Osteoblast (primary cell): ENCODE measurements around the gene UNC13D. TPM values are rescaled to one million over a fixed set of nuclear protein-coding genes. Genes with fewer than 3 reads are reported as not detected.

Experiments used
- DNase-seq: peaks from one replicate; pipeline ENCODE4 v3.0.0; 2011; ENCODE audit warnings: low spot score, mixed read lengths; ENCODE audit not compliant: insufficient read length; ENCODE audit errors: missing footprints
- H2AFZ ChIP-seq: 2 replicates; pipeline ENCODE4 v1.6.0; 2011; ENCODE audit warnings: mild to moderate bottlenecking, low read length
- H3K27ac ChIP-seq: 2 replicates; pipeline ENCODE4 v1.5.1; 2011; ENCODE audit warnings: mild to moderate bottlenecking, low read depth, low read length, moderate library complexity
- H3K27me3 ChIP-seq: 2 replicates; pipeline ENCODE4 v1.6.0; 2012; ENCODE audit warnings: mild to moderate bottlenecking, control low read depth, inconsistent platforms, low read length, moderate library complexity; ENCODE audit not compliant: insufficient read depth
- H3K36me3 ChIP-seq: 2 replicates; pipeline ENCODE4 v1.5.1; 2011; ENCODE audit warnings: mild to moderate bottlenecking, low read length, control low read depth, moderate library complexity; ENCODE audit not compliant: insufficient read depth
- H3K4me1 ChIP-seq: 2 replicates; pipeline ENCODE4 v1.5.1; 2011; ENCODE audit warnings: mild to moderate bottlenecking, low read length, control low read depth, moderate library complexity; ENCODE audit not compliant: insufficient read depth
- H3K4me2 ChIP-seq: 2 replicates; pipeline ENCODE4 v1.6.0; 2011; ENCODE audit warnings: mild to moderate bottlenecking, low read length; ENCODE audit not compliant: insufficient read depth
- H3K4me3 ChIP-seq: fragments of 200-600 bp; sonication (generic); 3 replicates; pipeline ENCODE4 v1.5.1; 2012; ENCODE audit warnings: mild to moderate bottlenecking, low read length, inconsistent platforms; ENCODE audit not compliant: insufficient read depth
- H3K79me2 ChIP-seq: 2 replicates; pipeline ENCODE4 v1.6.0; 2012; ENCODE audit warnings: mild to moderate bottlenecking, low read length, control low read depth, inconsistent platforms; ENCODE audit not compliant: insufficient read depth
- H3K9me3 ChIP-seq: 2 replicates; pipeline ENCODE4 v1.5.1; 2011; ENCODE audit warnings: low read depth, low read length, control low read depth
- H4K20me1 ChIP-seq: 2 replicates; pipeline ENCODE4 v1.6.0; 2012; ENCODE audit warnings: mild to moderate bottlenecking, low read length, control low read depth; ENCODE audit not compliant: insufficient read depth
- total RNA-seq: library from RNA; depleted of rRNA; stranded (reverse); fragments of >200 nt; gene quantifications from 2 replicates; pipeline ENCODE4 v1.2.3, GENCODE V29; 2012
- TF ChIP-seq, protein P1 (sequence below): IDR thresholded peaks from 2 replicates; pipeline ENCODE4 v1.5.1; 2011; ENCODE audit warnings: mild to moderate bottlenecking, low read depth, low read length, moderate library complexity; ENCODE audit errors: extremely low read depth

UNC13D gene
- total RNA-seq, 1 donor, result 1.1 TPM

DNA sequence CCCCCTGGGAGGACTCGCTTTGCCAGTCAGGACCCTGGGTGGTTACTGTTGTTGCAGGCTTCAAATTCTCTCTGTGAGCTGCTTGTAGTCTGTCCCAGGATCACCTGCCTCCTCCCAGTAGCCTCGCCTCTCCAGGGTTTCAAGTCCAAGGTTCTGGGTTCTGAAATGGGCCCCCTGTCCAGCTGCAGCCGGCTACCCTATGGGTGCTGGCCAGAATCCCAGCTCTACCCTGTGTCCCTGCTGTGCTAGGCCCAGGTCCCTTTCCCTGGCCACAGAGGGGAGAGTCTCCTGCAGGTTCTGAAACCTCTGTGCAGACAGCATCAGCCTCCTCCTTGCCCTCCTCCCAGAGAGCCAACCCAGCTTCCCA is 21.4 kb downstream of the UNC13D start:
- Histone ChIP-seq H3K27me3 (no peaks in the 10 kb centered on the region), H3K4me3 (no peak overlapping the region), H3K4me1 (peaks cover 9% of the 10 kb centered on the region), H3K79me2 (no peaks in the 10 kb centered on the region), H4K20me1 (no peaks in the 10 kb centered on the region), H3K27ac (no peak overlapping the region), H3K36me3 (peaks cover 30% of the 10 kb centered on the region), H3K4me2 (no peak overlapping the region), H3K9me3 (no peaks in the 10 kb centered on the region), H2AFZ (no peak overlapping the region)
- TF ChIP-seq, protein P1, sequence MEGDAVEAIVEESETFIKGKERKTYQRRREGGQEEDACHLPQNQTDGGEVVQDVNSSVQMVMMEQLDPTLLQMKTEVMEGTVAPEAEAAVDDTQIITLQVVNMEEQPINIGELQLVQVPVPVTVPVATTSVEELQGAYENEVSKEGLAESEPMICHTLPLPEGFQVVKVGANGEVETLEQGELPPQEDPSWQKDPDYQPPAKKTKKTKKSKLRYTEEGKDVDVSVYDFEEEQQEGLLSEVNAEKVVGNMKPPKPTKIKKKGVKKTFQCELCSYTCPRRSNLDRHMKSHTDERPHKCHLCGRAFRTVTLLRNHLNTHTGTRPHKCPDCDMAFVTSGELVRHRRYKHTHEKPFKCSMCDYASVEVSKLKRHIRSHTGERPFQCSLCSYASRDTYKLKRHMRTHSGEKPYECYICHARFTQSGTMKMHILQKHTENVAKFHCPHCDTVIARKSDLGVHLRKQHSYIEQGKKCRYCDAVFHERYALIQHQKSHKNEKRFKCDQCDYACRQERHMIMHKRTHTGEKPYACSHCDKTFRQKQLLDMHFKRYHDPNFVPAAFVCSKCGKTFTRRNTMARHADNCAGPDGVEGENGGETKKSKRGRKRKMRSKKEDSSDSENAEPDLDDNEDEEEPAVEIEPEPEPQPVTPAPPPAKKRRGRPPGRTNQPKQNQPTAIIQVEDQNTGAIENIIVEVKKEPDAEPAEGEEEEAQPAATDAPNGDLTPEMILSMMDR, result no peak
- DNase-seq, result peak; percentile 44

DNA sequence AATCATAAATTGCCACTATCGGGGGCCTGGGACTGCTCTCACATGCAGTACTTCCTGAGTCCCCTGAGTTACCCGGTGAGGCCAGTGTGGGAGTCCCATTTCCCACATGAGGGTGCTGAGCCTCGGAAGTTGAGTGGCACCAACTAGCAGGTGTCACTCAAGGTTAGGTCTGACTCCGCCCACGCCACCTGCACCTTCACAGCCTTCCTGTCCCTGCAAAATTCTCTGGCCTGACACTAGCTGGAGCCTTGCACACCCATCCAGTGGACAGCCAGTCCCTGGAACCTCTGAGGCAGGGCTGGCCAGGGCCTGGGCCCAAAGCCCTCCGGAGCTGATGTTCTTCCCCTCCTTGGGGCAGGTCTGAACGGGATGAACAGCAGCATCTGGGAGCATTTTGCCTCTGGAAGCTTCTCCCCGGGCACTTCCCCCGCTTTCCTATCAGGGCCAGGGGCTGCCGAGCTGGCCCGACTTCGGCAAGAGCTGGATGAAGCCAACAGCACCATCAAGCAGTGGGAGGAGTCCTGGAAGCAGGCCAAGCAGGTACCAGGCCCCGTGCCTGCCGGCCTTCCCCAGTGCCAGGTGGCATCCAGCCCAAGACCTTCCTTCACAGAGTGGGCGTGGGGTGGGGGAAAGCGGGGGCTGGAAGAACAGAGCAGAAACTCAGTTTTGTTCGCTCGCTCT is 21.9 kb downstream of the UNC13D start:
- H3K4me3 ChIP-seq, result no peak overlapping the region
- H2AFZ ChIP-seq, result no peak overlapping the region
- H3K36me3 ChIP-seq, result peaks cover 35% of the 10 kb centered on the region
- peaks cover 3% of the 10 kb centered on the region for H3K4me1 ChIP-seq
- no peaks in the 10 kb centered on the region for H3K27me3 ChIP-seq
- H3K27ac ChIP-seq, result no peak overlapping the region
- no peaks in the 10 kb centered on the region for H3K79me2 ChIP-seq
- TF ChIP-seq, protein P1, result no peak
- no peaks in the 10 kb centered on the region for H4K20me1 ChIP-seq
- peak; percentile 79 for DNase-seq
- no peaks in the 10 kb centered on the region for H3K9me3 ChIP-seq
- H3K4me2 ChIP-seq, result no peak overlapping the region

DNA sequence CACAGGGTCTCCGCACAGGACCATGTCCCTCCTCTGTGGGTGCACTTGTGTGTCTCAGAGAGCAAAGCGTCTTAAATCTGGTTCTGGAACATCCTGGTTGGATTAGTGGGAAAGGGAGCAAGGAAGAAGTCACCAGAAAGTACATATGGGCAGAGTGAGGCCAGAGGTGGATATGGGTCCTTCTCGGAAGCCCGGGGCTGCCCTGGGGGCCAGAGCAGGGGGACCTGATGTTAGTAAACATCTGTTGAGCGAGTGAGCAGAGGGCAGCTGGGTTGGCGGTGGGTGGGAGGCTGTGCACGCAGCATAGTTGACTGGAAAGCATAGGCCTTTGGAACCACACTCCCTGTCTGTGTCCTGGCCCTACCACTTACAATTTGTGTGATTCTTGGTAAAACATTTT is 22.7 kb downstream of the UNC13D start:
- H3K4me3 ChIP-seq, result no peak overlapping the region
- H3K27ac ChIP-seq, result no peak overlapping the region
- no peaks in the 10 kb centered on the region for H3K4me1 ChIP-seq
- no peak overlapping the region for H2AFZ ChIP-seq
- H3K27me3 ChIP-seq, result no peaks in the 10 kb centered on the region
- no peaks in the 10 kb centered on the region for H4K20me1 ChIP-seq
- H3K9me3 ChIP-seq, result no peaks in the 10 kb centered on the region
- DNase-seq, result peak; percentile 42
- H3K36me3 ChIP-seq, result peaks cover 41% of the 10 kb centered on the region
- H3K79me2 ChIP-seq, result no peaks in the 10 kb centered on the region
- H3K4me2 ChIP-seq, result no peak overlapping the region
- TF ChIP-seq, protein P1, result no peak

DNA sequence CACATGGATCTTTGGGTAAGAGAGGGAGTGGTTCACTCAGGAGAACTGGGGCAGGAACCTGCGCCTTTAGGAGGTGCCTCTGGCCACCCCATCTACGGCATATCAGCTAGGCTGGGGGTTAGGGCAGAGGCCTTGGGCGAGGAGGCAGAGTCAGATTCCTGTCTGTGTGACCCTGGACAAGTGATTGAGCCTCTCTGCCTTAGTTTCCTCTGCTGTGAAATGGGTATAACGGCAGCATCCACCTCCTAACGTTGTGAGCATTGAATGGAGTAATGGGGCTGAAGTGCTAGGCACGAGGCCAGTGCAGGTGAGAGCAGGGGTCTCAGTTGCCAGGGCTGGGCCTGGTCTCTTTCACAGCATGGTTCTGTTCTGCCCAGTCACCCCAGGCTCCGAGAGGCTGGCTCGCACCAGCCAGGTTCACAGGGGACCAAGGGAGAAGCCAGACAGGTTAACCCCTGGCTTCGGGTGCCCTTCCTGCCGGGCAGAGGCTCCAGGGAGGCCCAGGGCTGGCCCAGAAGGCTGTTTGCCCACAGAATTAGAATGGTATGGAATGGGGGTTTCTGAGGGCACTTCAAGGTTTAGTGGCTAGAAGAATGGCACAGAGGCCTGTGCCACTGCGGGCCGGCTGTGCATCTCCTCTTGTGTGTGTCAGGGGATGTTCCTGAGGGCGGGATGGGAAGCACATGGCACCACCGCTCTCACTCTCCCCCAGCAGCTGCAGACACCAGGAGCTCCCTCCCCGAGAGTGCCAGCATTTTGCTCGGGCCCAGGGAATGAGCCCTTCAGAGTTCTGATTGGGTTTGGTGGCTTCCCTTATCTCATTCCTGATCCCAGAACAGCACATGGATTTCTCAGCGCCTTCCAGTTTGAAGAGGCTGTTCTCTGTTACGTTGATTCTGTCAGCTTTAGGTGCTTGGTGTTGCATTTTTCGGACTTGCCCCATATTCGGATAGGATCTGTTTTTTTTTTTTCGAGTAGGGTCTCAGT is 23.8 kb downstream of the UNC13D start:
- Histone ChIP-seq H3K27me3 (no peaks in the 10 kb centered on the region), H3K4me2 (no peak overlapping the region), H2AFZ (no peak overlapping the region), H3K4me3 (no peak overlapping the region), H3K4me1 (peaks cover 1% of the 10 kb centered on the region), H3K9me3 (no peaks in the 10 kb centered on the region), H4K20me1 (no peaks in the 10 kb centered on the region), H3K27ac (no peak overlapping the region), H3K79me2 (no peaks in the 10 kb centered on the region), H3K36me3 (peaks cover 49% of the 10 kb centered on the region)
- peak; percentile 87 for DNase-seq
- TF ChIP-seq, protein P1, result no peak
